Inflammatory macrophage (primary cell): Measurements from ENCODE around the gene MACC1.
"Not testable (repeated sequence)": the region's sequence is repeated elsewhere in the genome, so short reads cannot be mapped to it uniquely, and the experiment has no call there.

Experiments used
- DNase-seq, 2 donors: peaks; one replicate each; pipeline ENCODE4 v3.0.0-alpha.2; 2020 to 2022

MACC1 gene

GRCh38 chr7:20122653-20123316 is 94.4 kb downstream of the MACC1 start:
- not testable (repeated sequence) for DNase-seq

- DNase-seq, result no peak
Observed at GRCh38 chr7:20122073-20122472, 95.1 kb downstream of the MACC1 start.

- no peak for DNase-seq
Observed at GRCh38 chr7:20121404-20121803, 95.8 kb downstream of the MACC1 start.

GRCh38 chr7:20120611-20121168 is 96.5 kb downstream of the MACC1 start:
- DNase-seq, result not testable (repeated sequence)

- no peak for DNase-seq
Observed at GRCh38 chr7:20116869-20117268, 100.3 kb downstream of the MACC1 start.

- DNase-seq, result peak; percentile 93 to 96
Observed at GRCh38 chr7:20114468-20114867, 102.7 kb downstream of the MACC1 start.

GRCh38 chr7:20113427-20114027 is 103.7 kb downstream of the MACC1 start:
- DNase-seq, result peak; percentile 73 to 82

GRCh38 chr7:20112696-20113095 is 104.5 kb downstream of the MACC1 start:
- no peak for DNase-seq

GRCh38 chr7:20111821-20112542 is 105.2 kb downstream of the MACC1 start:
- no peak for DNase-seq

- DNase-seq, result no peak
Observed at GRCh38 chr7:20107582-20107981, 109.6 kb downstream of the MACC1 start.

GRCh38 chr7:20104696-20105095 is 112.5 kb downstream of the MACC1 start:
- no peak for DNase-seq

GRCh38 chr7:20102982-20103381 is 114.2 kb downstream of the MACC1 start:
- no peak for DNase-seq

- peak in 1 of 2 donors; percentile 7 for DNase-seq
Observed at GRCh38 chr7:20095862-20096261, 121.3 kb downstream of the MACC1 start.

- no peak for DNase-seq
Observed at GRCh38 chr7:20095436-20095835, 121.7 kb downstream of the MACC1 start.

GRCh38 chr7:20089431-20089830 is 127.8 kb downstream of the MACC1 start:
- DNase-seq, result no peak

- DNase-seq, result no peak
Observed at GRCh38 chr7:20085086-20085485, 132.1 kb downstream of the MACC1 start.
